Psoas muscle (tissue), 8 donors: Measurements from ENCODE around the gene PRKACG. TPM values are rescaled to one million over a fixed set of nuclear protein-coding genes. Genes with fewer than 3 reads are reported as not detected.

Experiments used
- ATAC-seq, 4 donors: fragments of 200-7000 bp; cut with Tn5 transposase; one replicate each; pipeline ENCODE4 v1.9.1; 2020; ENCODE audit warnings: moderate library complexity in 3 of 4, mild to moderate bottlenecking in 2 of 4
- DNase-seq, 2 donors: peaks; one replicate each; pipeline ENCODE4 v3.0.0-alpha.2; 2020
- H3K27ac ChIP-seq: fragments of 200-600 bp; one replicate; pipeline ENCODE4 v1.8.0; 2022
- H3K27me3 ChIP-seq, 3 donors: fragments of 200-600 bp in 1 of 3; one replicate each; pipeline versions ENCODE4 v1.6.1 to v1.8.0; 2013 to 2022; ENCODE audit warnings: low read length in 2 of 3, mild to moderate bottlenecking in 2 of 3, moderate library complexity in 1 of 3; ENCODE audit not compliant: insufficient read depth in 3 of 3
- H3K36me3 ChIP-seq, 2 donors: fragments of 200-600 bp in 1 of 2; one replicate each; pipeline versions ENCODE4 v1.6.1 to v1.8.0; 2013 to 2022; ENCODE audit warnings: low read depth in 1 of 2, mild to moderate bottlenecking in 1 of 2, moderate library complexity in 1 of 2; ENCODE audit not compliant: insufficient read depth in 1 of 2
- H3K4me1 ChIP-seq: fragments of 200-600 bp; one replicate; pipeline ENCODE4 v1.8.0; 2022
- H3K4me3 ChIP-seq: fragments of 200-600 bp; one replicate; pipeline ENCODE4 v1.8.0; 2022; ENCODE audit warnings: mild to moderate bottlenecking
- H3K9me3 ChIP-seq: fragments of 200-600 bp; one replicate; pipeline ENCODE4 v1.8.0; 2022
- CTCF ChIP-seq: fragments of 200-600 bp; IDR thresholded peaks from one replicate; pipeline ENCODE4 v1.8.0; 2022; ENCODE audit warnings: antibody characterized with exemption
- WGBS, 3 donors: extraction: QIAGEN DNeasy Blood & Tissue Kit; methylation state at CpG; one replicate each; pipeline versions ENCODE4 v1.1.6 to v1.1.7; 2013; 5-methylcytosine and 5-hydroxymethylcytosine counted together
- intact Hi-C, 2 donors: fragments of 100-400 bp; cut with DNase I; formaldehyde crosslinking; loops; one replicate each; pipeline versions ENCODE4 v1.11.0 to v1.14.2; 2022
- polyA plus RNA-seq, 3 donors: library from polyadenylated mRNA; stranded (reverse); fragments of 200-250 nt; gene quantifications; one replicate each; pipeline ENCODE4 v1.2.3, GENCODE V29; 2013
- total RNA-seq, 4 donors: library from RNA; stranded (reverse); fragmentation: NEBNext Ultra II Directional in 2 of 4; extraction: Animal tissue kit (Norgen Biotek cat#: 25700) in 2 of 4; gene quantifications; one replicate each; pipeline versions ENCODE4 v1.2.1 to v1.2.4, GENCODE V29; 2021 to 2023
- donor health status: healthy with polysubstance abuse.
- donor health status: DM: no; HTN: no; CAD: no; lungs with moderate emphysema.
- donor health status: Bipolar disorder and iron deficiency.
- donor health status: healthy.
- donor health status: DM: yes; HTN: yes; CAD: no.
- donor health status: DM: no; HTN: no; CAD: no.
- donor health status: DM: no; HTN: no; CAD: no.
- donor health status: DM: yes; HTN: yes; CAD: no.

Gene PRKACG
- total and polyA plus RNA-seq, 7 donors: not detected

GRCh38 chr9:68975365-68976043, 38.4 kb downstream of the PRKACG start:
- no peak overlapping the region for H3K27ac ChIP-seq
- H3K4me3 ChIP-seq: peak overlapping the region; percentile 30
- intact Hi-C loops: loop anchor here in 1 of 2 donors (10.0 kb wide), 1 partner anchor 171 kb away; no protein-coding TSS in a partner anchor
- ATAC-seq (no peak), DNase-seq (no peak)
- no peaks in the 10 kb centered on the region for H3K27me3 ChIP-seq
- no peak for TF ChIP-seq CTCF
- H3K4me1 ChIP-seq: no peaks in the 10 kb centered on the region
- WGBS, 3 donors: 64 to 68% (median 67%) methylated on average over 5 of the region's 5 CpGs
- no peaks in the 10 kb centered on the region for H3K36me3 ChIP-seq
- H3K9me3 ChIP-seq: no peaks in the 10 kb centered on the region

GRCh38 chr9:68974901-68975300, 39.0 kb downstream of the PRKACG start:
- Histone ChIP-seq H3K36me3 (no peaks in the 10 kb centered on the region), H3K4me3 (peak overlapping the region; percentile 30), H3K4me1 (no peaks in the 10 kb centered on the region), H3K27ac (no peak overlapping the region), H3K9me3 (no peaks in the 10 kb centered on the region), H3K27me3 (no peaks in the 10 kb centered on the region)
- WGBS, 3 donors: 90 to 98% (median 91%) methylated on average over 3 of the region's 3 CpGs
- no peak for TF ChIP-seq CTCF
- ATAC-seq (no peak), DNase-seq (no peak)
- intact Hi-C loops: loop anchor here in 1 of 2 donors (10.0 kb wide), 1 partner anchor 170 kb away; no protein-coding TSS in a partner anchor

- H3K4me3 ChIP-seq: no peak overlapping the region
- no peak for ATAC-seq
- no peak overlapping the region for H3K27ac ChIP-seq
- 82 to 87% (median 84%) methylated on average over 5 of the region's 5 CpGs for WGBS, 3 donors
- no peak for TF ChIP-seq CTCF
- no peak for DNase-seq
- H3K36me3 ChIP-seq: no peaks in the 10 kb centered on the region
- H3K27me3 ChIP-seq: no peaks in the 10 kb centered on the region
- H3K9me3 ChIP-seq: no peaks in the 10 kb centered on the region
- H3K4me1 ChIP-seq: no peaks in the 10 kb centered on the region
- intact Hi-C loops: loop anchor here in 1 of 2 donors (10.0 kb wide), 1 partner anchor 170 kb away; no protein-coding TSS in a partner anchor
These were observed 39.5 kb downstream of the PRKACG start for GRCh38 chr9:68974431-68974830.

GRCh38 chr9:68973619-68974018, 40.3 kb downstream of the PRKACG start:
- H3K4me1 ChIP-seq: no peaks in the 10 kb centered on the region
- 90 to 97% (median 93%) methylated on average over 3 of the region's 3 CpGs for WGBS, 3 donors
- H3K4me3 ChIP-seq: no peak overlapping the region
- no peaks in the 10 kb centered on the region for H3K36me3 ChIP-seq
- DNase-seq (no peak), ATAC-seq (no peak)
- no peak overlapping the region for H3K27ac ChIP-seq
- intact Hi-C loops: loop anchor here in 1 of 2 donors (10.0 kb wide), 1 partner anchor 169 kb away; no protein-coding TSS in a partner anchor
- H3K9me3 ChIP-seq: no peaks in the 10 kb centered on the region
- TF ChIP-seq CTCF: no peak
- H3K27me3 ChIP-seq: no peaks in the 10 kb centered on the region
